ENCODE data around the gene HOXD1. TPM values are rescaled to one million over a fixed set of nuclear protein-coding genes. Genes with fewer than 3 reads are reported as not detected.

Gene HOXD1
- polyA plus RNA-seq, 3 donors: 9.8 to 12.4 (median 10.4) TPM

GRCh38 chr2:176193048-176193447 lies 4.6 kb downstream of the HOXD1 start:
- DNase-seq (ENCODE audit: extremely low read depth in 1 of 11, low read depth in 9 of 11, low spot score in 4 of 11): no peak

- DNase-seq (ENCODE audit: extremely low read depth in 1 of 11, low read depth in 9 of 11, low spot score in 4 of 11): no peak
Observed at GRCh38 chr2:176199902-176200301, 11.4 kb downstream of the HOXD1 start.

- no peak for DNase-seq (ENCODE audit: extremely low read depth in 1 of 11, low read depth in 9 of 11, low spot score in 4 of 11)
Observed at GRCh38 chr2:176200971-176201370, 12.5 kb downstream of the HOXD1 start.

- DNase-seq (ENCODE audit: extremely low read depth in 1 of 11, low read depth in 9 of 11, low spot score in 4 of 11): no peak
Observed at GRCh38 chr2:176202491-176202890, 14.0 kb downstream of the HOXD1 start.

- no peak for DNase-seq (ENCODE audit: extremely low read depth in 1 of 11, low read depth in 9 of 11, low spot score in 4 of 11)
Observed at GRCh38 chr2:176205126-176205525, 16.7 kb downstream of the HOXD1 start.

- DNase-seq (ENCODE audit: extremely low read depth in 1 of 11, low read depth in 9 of 11, low spot score in 4 of 11): no peak
Observed at GRCh38 chr2:176206136-176206535, 17.7 kb downstream of the HOXD1 start.

GRCh38 chr2:176206682-176207081 lies 18.2 kb downstream of the HOXD1 start:
- no peak for DNase-seq (ENCODE audit: extremely low read depth in 1 of 11, low read depth in 9 of 11, low spot score in 4 of 11)

GRCh38 chr2:176211110-176211509 lies 22.6 kb downstream of the HOXD1 start:
- no peak for DNase-seq (ENCODE audit: extremely low read depth in 1 of 11, low read depth in 9 of 11, low spot score in 4 of 11)

GRCh38 chr2:176212276-176212675 lies 23.8 kb downstream of the HOXD1 start:
- DNase-seq (ENCODE audit: extremely low read depth in 1 of 11, low read depth in 9 of 11, low spot score in 4 of 11): no peak

GRCh38 chr2:176213406-176213805 lies 24.9 kb downstream of the HOXD1 start:
- DNase-seq (ENCODE audit: extremely low read depth in 1 of 11, low read depth in 9 of 11, low spot score in 4 of 11): no peak

GRCh38 chr2:176227874-176228273 lies 39.4 kb downstream of the HOXD1 start:
- no peak for DNase-seq (ENCODE audit: extremely low read depth in 1 of 11, low read depth in 9 of 11, low spot score in 4 of 11)

- peak in 5 of 11 donors; percentile 12 to 31 (median 15) for DNase-seq (ENCODE audit: extremely low read depth in 1 of 11, low read depth in 9 of 11, low spot score in 4 of 11)
Observed at GRCh38 chr2:176234156-176234555, 45.7 kb downstream of the HOXD1 start.

GRCh38 chr2:176234940-176235339 lies 46.5 kb downstream of the HOXD1 start:
- no peak for DNase-seq (ENCODE audit: extremely low read depth in 1 of 11, low read depth in 9 of 11, low spot score in 4 of 11)

GRCh38 chr2:176237456-176237855 lies 49.0 kb downstream of the HOXD1 start:
- DNase-seq (ENCODE audit: extremely low read depth in 1 of 11, low read depth in 9 of 11, low spot score in 4 of 11): no peak

GRCh38 chr2:176239031-176239430 lies 50.6 kb downstream of the HOXD1 start:
- DNase-seq (ENCODE audit: extremely low read depth in 1 of 11, low read depth in 9 of 11, low spot score in 4 of 11): no peak

GRCh38 chr2:176240301-176240700 lies 51.8 kb downstream of the HOXD1 start:
- no peak for DNase-seq (ENCODE audit: extremely low read depth in 1 of 11, low read depth in 9 of 11, low spot score in 4 of 11)

Other genes with a start within 250 kb of the HOXD1 start
- gene LNPK, start 186.4 kb upstream of the HOXD1 start, polyA plus RNA-seq (ENCODE audit: insufficient read length in 3 of 3): 10 to 100 TPM; 20.8 to 28.3 (median 26.6) TPM
- not detected for gene EVX2, start 104.7 kb upstream of the HOXD1 start, polyA plus RNA-seq (ENCODE audit: insufficient read length in 3 of 3)
- gene HOXD13, start 95.9 kb upstream of the HOXD1 start, polyA plus RNA-seq (ENCODE audit: insufficient read length in 3 of 3): under 1 TPM; 0.14 to 0.22 (median 0.17) TPM
- gene HOXD12, start 88.9 kb upstream of the HOXD1 start, polyA plus RNA-seq (ENCODE audit: insufficient read length in 3 of 3): under 1 TPM; 0.26 to 0.76 (median 0.62) TPM
- 10 to 100 TPM; 55.1 to 72.7 (median 67.2) TPM for gene HOXD11, start 81.4 kb upstream of the HOXD1 start, polyA plus RNA-seq (ENCODE audit: insufficient read length in 3 of 3)
- 100 to 1,000 TPM; 163 to 188 (median 178) TPM for gene HOXD10, start 71.9 kb upstream of the HOXD1 start, polyA plus RNA-seq (ENCODE audit: insufficient read length in 3 of 3)
- gene HOXD9, start 65.9 kb upstream of the HOXD1 start, polyA plus RNA-seq (ENCODE audit: insufficient read length in 3 of 3): 10 to 100 TPM; 74.3 to 99.6 (median 80.9) TPM
- 100 to 1,000 TPM; 169 to 187 (median 181) TPM for gene HOXD8, start 59.0 kb upstream of the HOXD1 start, polyA plus RNA-seq (ENCODE audit: insufficient read length in 3 of 3)
- gene HOXD4, start 37.1 kb upstream of the HOXD1 start, polyA plus RNA-seq (ENCODE audit: insufficient read length in 3 of 3): 10 to 100 TPM; 47.8 to 80.8 (median 56.1) TPM
- gene HOXD3, start 31.4 kb upstream of the HOXD1 start, polyA plus RNA-seq (ENCODE audit: insufficient read length in 3 of 3): 10 to 100 TPM; 25.3 to 30.3 (median 26.5) TPM
- gene MTX2, start 80.8 kb downstream of the HOXD1 start, polyA plus RNA-seq (ENCODE audit: insufficient read length in 3 of 3): 10 to 100 TPM; 80.8 to 99.6 (median 91.0) TPM

Data from renal cortex interstitium (tissue), 11 donors.